RWPE1 (cell line): ENCODE results near the gene NKG7.

Experiments used
- CTCF ChIA-PET: fragments of 350-600 bp; sonication (Branson Sonifier 250); formaldehyde crosslinking; extraction: SDS; loops from one replicate; lab custom pipeline; 2021; lab: Yijun Ruan, JAX
- POLR2A ChIA-PET: fragments of 400-600 bp; formaldehyde crosslinking; extraction: SDS; loops from one replicate; lab custom pipeline; 2020; ENCODE audit warnings: antibody characterized with exemption; ENCODE audit not compliant: low non-redundant PET; lab: Yijun Ruan, JAX
- DNase-seq: peaks from one replicate; pipeline ENCODE4 v3.0.0; 2012; ENCODE audit warnings: low spot score
- H3K27ac ChIP-seq: fragments of 450-650 bp; 2 replicates; pipeline ENCODE4 v1.5.1; 2017
- TF ChIP-seq, protein P1 (sequence below): fragments of 450-650 bp; conservative IDR thresholded peaks from 2 replicates; pipeline ENCODE4 v1.5.1; 2017; ENCODE audit warnings: low read depth, mild to moderate bottlenecking

The NKG7 gene

DNA sequence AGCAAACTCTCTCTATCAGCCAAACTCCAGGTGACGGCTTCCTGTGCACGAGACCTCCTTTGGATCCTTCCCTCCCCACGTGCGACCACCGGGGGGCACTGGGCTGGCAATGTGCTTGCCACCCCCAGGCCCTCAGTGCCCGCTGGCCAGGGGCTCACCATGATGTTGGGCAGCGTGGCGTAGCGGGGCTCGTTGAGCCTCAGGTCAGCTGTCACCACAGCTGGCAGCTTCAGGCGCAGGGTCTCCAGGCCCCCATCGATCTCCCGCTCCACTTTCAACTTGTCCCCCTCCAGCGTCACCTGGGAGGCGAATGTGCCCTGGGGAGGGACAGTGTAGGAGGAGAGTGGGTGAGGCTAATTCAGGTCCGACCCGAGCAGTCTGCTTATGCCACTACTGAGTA, 25.7 kb downstream of the NKG7 start:
- POLR2A ChIA-PET: no interaction called here
- TF ChIP-seq, protein P1, sequence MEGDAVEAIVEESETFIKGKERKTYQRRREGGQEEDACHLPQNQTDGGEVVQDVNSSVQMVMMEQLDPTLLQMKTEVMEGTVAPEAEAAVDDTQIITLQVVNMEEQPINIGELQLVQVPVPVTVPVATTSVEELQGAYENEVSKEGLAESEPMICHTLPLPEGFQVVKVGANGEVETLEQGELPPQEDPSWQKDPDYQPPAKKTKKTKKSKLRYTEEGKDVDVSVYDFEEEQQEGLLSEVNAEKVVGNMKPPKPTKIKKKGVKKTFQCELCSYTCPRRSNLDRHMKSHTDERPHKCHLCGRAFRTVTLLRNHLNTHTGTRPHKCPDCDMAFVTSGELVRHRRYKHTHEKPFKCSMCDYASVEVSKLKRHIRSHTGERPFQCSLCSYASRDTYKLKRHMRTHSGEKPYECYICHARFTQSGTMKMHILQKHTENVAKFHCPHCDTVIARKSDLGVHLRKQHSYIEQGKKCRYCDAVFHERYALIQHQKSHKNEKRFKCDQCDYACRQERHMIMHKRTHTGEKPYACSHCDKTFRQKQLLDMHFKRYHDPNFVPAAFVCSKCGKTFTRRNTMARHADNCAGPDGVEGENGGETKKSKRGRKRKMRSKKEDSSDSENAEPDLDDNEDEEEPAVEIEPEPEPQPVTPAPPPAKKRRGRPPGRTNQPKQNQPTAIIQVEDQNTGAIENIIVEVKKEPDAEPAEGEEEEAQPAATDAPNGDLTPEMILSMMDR: no peak
- no peak for DNase-seq
- H3K27ac ChIP-seq: no peak overlapping the region
- CTCF ChIA-PET: no interaction called here

GRCh38 chr19:51345076-51345620, 27.3 kb downstream of the NKG7 start:
- POLR2A ChIA-PET: no interaction called here

DNA sequence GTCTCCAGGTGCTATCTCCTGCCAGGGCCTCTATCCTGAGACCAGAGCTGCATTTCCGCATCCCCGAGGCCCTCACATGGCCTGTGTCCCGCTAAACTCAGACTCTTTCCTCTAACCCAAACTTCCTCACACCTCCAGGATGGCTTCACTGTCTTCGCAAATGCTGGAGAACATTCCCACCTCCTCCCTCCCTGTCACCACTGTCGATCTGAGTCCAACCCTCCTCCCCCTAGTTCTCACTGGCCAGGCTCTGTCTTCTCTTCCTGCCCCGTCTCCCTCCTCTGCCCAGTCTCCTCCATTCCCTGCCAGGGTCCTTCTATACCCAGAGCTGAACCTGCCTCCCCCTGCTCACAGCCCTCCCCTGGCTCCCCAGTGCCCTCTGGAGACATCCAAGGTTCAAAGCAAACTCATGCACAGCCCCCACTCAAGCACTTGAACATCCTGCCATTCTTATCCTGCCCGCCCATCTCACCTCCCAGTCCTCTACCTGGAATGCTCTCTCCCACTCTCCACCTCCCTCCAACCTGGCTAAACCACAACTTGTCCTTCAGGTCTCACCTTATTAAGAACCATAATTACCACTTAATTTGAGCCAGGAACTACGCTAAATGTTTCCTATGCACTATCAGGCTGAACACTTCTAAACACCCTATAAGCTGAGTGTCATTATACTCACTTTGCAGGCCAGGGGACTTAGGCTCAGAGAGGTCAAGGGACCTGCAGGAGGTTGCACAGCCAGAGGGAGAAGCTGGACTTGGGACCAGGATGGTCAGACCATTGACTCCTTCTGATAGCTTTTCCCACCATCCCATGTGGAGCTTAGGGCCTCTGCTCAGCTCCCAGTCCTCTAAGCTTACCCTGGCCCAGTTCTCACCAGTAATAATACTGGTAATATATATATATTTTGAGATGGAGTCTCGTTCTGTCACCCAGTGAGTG, 29.6 kb downstream of the NKG7 start:
- TF ChIP-seq, protein P1: no peak
- ChIA-PET CTCF (interaction anchor here (0.6 kb wide), 1 partner anchor 42 kb away, joined by 3 read pairs; no protein-coding TSS in a partner anchor), POLR2A (no interaction called here)
- no peak for DNase-seq
- H3K27ac ChIP-seq: peak overlapping the region; percentile 56

More at GRCh38 chr19:51345076-51345620, 27.3 kb downstream of the NKG7 start:
- TF ChIP-seq, protein P1: no peak
- CTCF ChIA-PET: interaction anchor here (0.6 kb wide), 1 partner anchor 17 kb away, joined by 3 read pairs; no protein-coding TSS in a partner anchor
- H3K27ac ChIP-seq: peak overlapping the region; percentile 31
- DNase-seq: no peak

DNA sequence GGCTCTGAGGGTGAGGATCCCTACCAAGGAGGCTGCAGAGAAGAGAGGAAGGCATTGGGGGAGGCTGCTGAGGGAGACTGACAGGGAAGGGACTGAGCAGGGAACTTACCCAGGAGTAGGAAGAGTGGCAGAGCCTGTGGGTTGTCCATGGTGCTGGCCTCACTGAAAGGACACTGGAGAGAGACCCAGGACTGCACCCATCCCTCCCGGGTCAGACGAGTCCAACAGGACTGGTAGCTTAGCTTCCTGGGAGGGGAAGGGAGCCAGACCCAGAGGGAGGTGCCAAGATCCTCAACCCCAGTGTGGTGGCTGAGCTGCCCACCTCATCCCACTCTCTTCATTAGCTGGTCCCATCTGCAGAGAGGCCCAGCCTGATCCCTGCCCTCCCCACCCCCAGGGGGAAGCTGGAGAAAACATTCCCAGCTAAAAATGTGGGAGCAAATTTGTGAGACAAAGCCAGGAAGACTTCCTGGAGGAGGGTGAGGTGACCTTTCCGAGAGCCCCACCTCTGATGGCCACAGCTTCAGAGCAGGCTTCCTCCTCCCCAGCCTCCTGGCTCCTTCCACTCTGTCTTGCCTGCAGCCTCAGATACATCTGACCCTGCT, 30.4 kb downstream of the NKG7 start, which contains the start of gene VSIG10L:
Gene VSIG10L, minus strand, starts transcription at position 164 of the 605 bp plus-strand sequence. Its CDS starts 15 bp downstream, at position 149.
- TF ChIP-seq, protein P1: no peak
- peak within 1 kb of the TSS; percentile 56 for H3K27ac ChIP-seq
- ChIA-PET CTCF (interaction anchor here (0.6 to 1.0 kb wide), 2 partner anchors 43 to 56 kb away, joined by 3 to 7 read pairs; no protein-coding TSS in a partner anchor), POLR2A (interaction anchor here (1.0 kb wide), 1 partner anchor 8 kb away, joined by 3 read pairs; no protein-coding TSS in a partner anchor)
- no peak for DNase-seq

- CTCF ChIA-PET: interaction anchor here (0.6 to 1.0 kb wide), 4 partner anchors 9 to 96 kb away, joined by 3 to 7 read pairs (median 4); no protein-coding TSS in a partner anchor
- peak overlapping the region; percentile 56 for H3K27ac ChIP-seq
- POLR2A ChIA-PET: no interaction called here
Observed at GRCh38 chr19:51341066-51341465, 31.4 kb downstream of the NKG7 start.

More at GRCh38 chr19:51341066-51341465, 31.4 kb downstream of the NKG7 start:
- TF ChIP-seq, protein P1: no peak
- no peak for DNase-seq
